OCI-LY7 (cell line): ENCODE results near the gene ARHGAP33. TPM values are rescaled to one million over a fixed set of nuclear protein-coding genes. Genes with fewer than 3 reads are reported as not detected.

Experiments
- BruUV-seq: library from RNA; stranded (reverse); fragments of 400-500 nt; replicated peaks from 2 replicates; lab custom pipeline; 2021; lab: Mats Ljungman, UMichigan
- CTCF ChIA-PET: fragments of 300-600 bp; sonication (Branson Sonifier 250); formaldehyde crosslinking; loops from one replicate; lab custom pipeline; 2022; ENCODE audit warnings: antibody characterized with exemption; ENCODE audit not compliant: unreplicated experiment; lab: Charles Lee
- POLR2A ChIA-PET: fragments of 300-600 bp; sonication (Branson Sonifier 250); formaldehyde crosslinking; loops from one replicate; lab custom pipeline; 2022; ENCODE audit warnings: antibody characterized with exemption; lab: Charles Lee
- DNase-seq: peaks from one replicate; pipeline ENCODE4 v3.0.0-alpha.2; 2015; ENCODE audit warnings: low spot score
- H2AFZ ChIP-seq: fragments of 200-600 bp; sonication (generic), shearing (Covaris generic); 2 replicates; pipeline ENCODE4 v1.6.1; 2014; ENCODE audit warnings: mild to moderate bottlenecking, antibody characterized with exemption, low read length, moderate library complexity
- H3K27ac ChIP-seq: fragments of 200-600 bp; sonication (generic); 2 replicates; pipeline ENCODE4 v1.5.1; 2014; ENCODE audit warnings: mixed run types, low read depth, mild to moderate bottlenecking, moderate library complexity, low read length, inconsistent platforms; ENCODE audit not compliant: poor library complexity, severe bottlenecking
- H3K36me3 ChIP-seq: fragments of 200-600 bp; sonication (generic); 2 replicates; pipeline ENCODE4 v1.6.1; 2014; ENCODE audit warnings: mild to moderate bottlenecking, antibody characterized with exemption, low read length, moderate library complexity, mixed read lengths; ENCODE audit not compliant: insufficient read depth
- H3K4me1 ChIP-seq: fragments of 200-600 bp; sonication (generic); 2 replicates; pipeline ENCODE4 v1.5.1; 2014; ENCODE audit warnings: mild to moderate bottlenecking, low read length; ENCODE audit not compliant: insufficient read depth, poor library complexity, severe bottlenecking
- H3K4me2 ChIP-seq: fragments of 200-600 bp; sonication (generic); 2 replicates; pipeline ENCODE4 v1.6.1; 2014; ENCODE audit warnings: mild to moderate bottlenecking, low read length
- H3K4me3 ChIP-seq: fragments of 200-600 bp; sonication (generic); 2 replicates; pipeline ENCODE4 v1.5.1; 2014; ENCODE audit warnings: mild to moderate bottlenecking, low read depth, low read length; ENCODE audit not compliant: poor library complexity, severe bottlenecking
- H3K79me2 ChIP-seq: fragments of 200-600 bp; sonication (generic); 2 replicates; pipeline ENCODE4 v1.6.1; 2016; ENCODE audit warnings: low read depth, mild to moderate bottlenecking, low read length, moderate library complexity, mixed read lengths; ENCODE audit not compliant: insufficient read depth
- H3K9me2 ChIP-seq: fragments of 200-600 bp; sonication (generic); 2 replicates; pipeline ENCODE4 v1.6.1; 2016; ENCODE audit warnings: mild to moderate bottlenecking, low read length, mixed read lengths; ENCODE audit not compliant: insufficient read depth
- H3K9me3 ChIP-seq: fragments of 200-600 bp; sonication (generic); 2 replicates; pipeline ENCODE4 v1.6.1; 2014; ENCODE audit warnings: mild to moderate bottlenecking, mixed run types, low read length, mixed read lengths
- H4K20me1 ChIP-seq: fragments of 200-600 bp; sonication (generic); 2 replicates; pipeline ENCODE4 v1.6.1; 2014; ENCODE audit warnings: mild to moderate bottlenecking, antibody characterized with exemption, low read length, moderate library complexity, mixed read lengths; ENCODE audit not compliant: insufficient read depth
- EZH2phosphoT487 ChIP-seq: fragments of 200-600 bp; sonication (generic); IDR thresholded peaks from 2 replicates; pipeline ENCODE4 v1.6.1; 2018; ENCODE audit warnings: low read depth, borderline replicate concordance, mild to moderate bottlenecking, mixed run types, antibody characterized with exemption, low read length, moderate library complexity, mixed read lengths
- intact Hi-C: fragments of 100-400 bp; cut with micrococcal nuclease; formaldehyde crosslinking; loops from one replicate; pipeline ENCODE4 v1.10.0; 2022; ENCODE audit not compliant: unreplicated experiment
- total RNA-seq, 2 experiments: library from RNA; depleted of rRNA in 1 of 2; stranded (reverse); fragments of >200 nt in 1 of 2; shearing (Covaris generic) in 1 of 2; gene quantifications; 2 replicates each; pipeline ENCODE4 v1.2.3, GENCODE V29; 2014 to 2022
- TF ChIP-seq, protein P1 (sequence below): fragments of 200-600 bp; sonication (generic); conservative IDR thresholded peaks from 2 replicates; pipeline ENCODE4 v1.5.1; 2014; ENCODE audit warnings: mild to moderate bottlenecking, antibody characterized with exemption, low read length, moderate library complexity, mixed read lengths

Gene ARHGAP33
- total RNA-seq, 2 experiments from 2014 or later, result 15.1 to 94.6 TPM

DNA sequence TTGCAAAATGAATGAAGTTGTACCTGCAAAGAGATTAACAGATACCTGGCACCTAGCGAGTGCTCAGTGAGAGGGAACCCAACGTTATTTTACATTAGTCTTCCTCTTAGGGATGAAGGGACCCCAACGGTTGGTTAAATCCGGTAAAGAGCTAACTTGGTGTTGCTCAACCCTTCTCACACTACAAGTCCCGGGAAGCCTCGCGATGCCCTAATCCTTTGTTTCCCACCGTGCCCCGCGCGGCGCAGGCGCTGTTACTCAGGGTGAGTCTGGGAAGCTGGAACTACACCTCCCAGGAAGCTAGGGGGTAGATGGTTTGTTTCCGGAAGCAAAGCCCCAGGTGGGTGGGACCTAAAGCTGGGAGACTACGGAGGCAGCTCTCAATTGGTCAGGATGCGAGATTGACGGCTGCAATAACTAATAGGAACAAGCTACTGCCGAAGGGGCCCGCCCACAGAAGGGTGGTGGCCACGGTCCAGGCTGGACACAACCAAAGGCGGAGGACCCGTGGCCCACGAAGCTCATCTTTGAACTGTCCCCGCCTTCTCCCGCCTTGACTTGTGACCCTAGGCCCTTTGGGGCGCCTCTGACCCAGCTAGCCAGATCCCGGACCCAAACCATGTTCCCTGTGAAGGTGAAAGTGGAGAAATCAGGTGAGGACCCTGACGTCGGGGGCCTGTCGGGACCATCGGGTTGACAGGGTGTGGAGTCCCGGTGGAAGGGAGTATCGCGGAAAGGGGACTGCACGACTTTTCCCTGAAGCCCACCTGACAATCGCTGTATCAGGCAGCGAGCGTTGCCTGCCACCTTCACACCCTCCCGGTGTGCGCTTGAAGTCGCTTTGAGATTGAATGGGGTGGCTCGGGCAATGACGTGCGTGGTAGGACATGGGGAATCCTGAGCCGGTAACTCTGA lies 27.0 kb upstream of the ARHGAP33 start, which contains the start of gene LIN37:
Gene LIN37, plus strand, starts transcription at position 471 of the 915 bp plus-strand sequence. Its CDS starts 149 bp downstream, at position 620.
- Histone ChIP-seq H4K20me1 (no peaks in the 10 kb centered on the region), H3K4me2 (peak within 1 kb of the TSS; percentile 86), H3K9me3 (no peaks in the 10 kb centered on the region), H3K36me3 (no peaks in the 10 kb centered on the region; the same call in 1 of the 2 replicates), H3K27ac (peak within 1 kb of the TSS; percentile 37), H3K4me3 (peak within 1 kb of the TSS; percentile 78), H3K4me1 (peaks cover 36% of the 10 kb centered on the region), H2AFZ (peak within 1 kb of the TSS; percentile 83; the same call in 1 of the 2 replicates), H3K79me2 (peaks cover 14% of the 10 kb centered on the region; the same call in 1 of the 2 replicates), H3K9me2 (no peaks in the 10 kb centered on the region)
- DNase-seq, result peak; percentile 99
- ChIA-PET POLR2A (interaction anchor here (0.6 to 1.6 kb wide), 7 partner anchors 23 to 305 kb away, joined by 3 to 6 read pairs (median 4); partner anchors contain the start of genes ALKBH6 and COX6B1), CTCF (interaction anchor here (0.5 kb wide), 1 partner anchor 482 kb away, joined by 8 read pairs; no protein-coding TSS in a partner anchor)
- intact Hi-C loops, result loop anchor here (1.0 to 10.0 kb wide), 3 partner anchors 9 to 1314 kb away; partner anchors contain the start of genes ARHGAP33 and HSPB6
- TF ChIP-seq EZH2phosphoT487, result no peak
- TF ChIP-seq, protein P1, sequence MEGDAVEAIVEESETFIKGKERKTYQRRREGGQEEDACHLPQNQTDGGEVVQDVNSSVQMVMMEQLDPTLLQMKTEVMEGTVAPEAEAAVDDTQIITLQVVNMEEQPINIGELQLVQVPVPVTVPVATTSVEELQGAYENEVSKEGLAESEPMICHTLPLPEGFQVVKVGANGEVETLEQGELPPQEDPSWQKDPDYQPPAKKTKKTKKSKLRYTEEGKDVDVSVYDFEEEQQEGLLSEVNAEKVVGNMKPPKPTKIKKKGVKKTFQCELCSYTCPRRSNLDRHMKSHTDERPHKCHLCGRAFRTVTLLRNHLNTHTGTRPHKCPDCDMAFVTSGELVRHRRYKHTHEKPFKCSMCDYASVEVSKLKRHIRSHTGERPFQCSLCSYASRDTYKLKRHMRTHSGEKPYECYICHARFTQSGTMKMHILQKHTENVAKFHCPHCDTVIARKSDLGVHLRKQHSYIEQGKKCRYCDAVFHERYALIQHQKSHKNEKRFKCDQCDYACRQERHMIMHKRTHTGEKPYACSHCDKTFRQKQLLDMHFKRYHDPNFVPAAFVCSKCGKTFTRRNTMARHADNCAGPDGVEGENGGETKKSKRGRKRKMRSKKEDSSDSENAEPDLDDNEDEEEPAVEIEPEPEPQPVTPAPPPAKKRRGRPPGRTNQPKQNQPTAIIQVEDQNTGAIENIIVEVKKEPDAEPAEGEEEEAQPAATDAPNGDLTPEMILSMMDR, result no peak
- no TSS peak for BruUV-seq

DNA sequence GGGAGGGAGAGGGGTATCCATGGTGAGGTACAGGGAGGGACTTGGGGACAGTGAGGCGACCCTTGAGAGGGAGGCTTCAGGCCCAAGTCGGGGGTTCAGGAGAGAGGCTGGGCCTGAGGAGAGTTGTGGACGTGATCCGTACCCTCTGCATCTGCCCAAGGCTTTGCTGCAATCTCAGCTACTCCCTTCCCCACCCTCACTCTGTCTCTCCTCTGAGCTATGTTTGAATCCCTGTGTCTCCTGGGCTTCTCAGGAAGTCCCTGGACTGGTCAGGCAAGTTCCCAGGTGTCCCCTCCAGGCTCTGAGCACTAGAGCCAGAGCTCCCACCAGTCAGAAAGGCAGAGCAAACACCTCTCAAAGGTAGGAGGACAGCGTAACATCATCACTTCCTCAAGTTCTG lies 25.2 kb upstream of the ARHGAP33 start:
- no peak for DNase-seq
- H3K9me3 ChIP-seq, result no peaks in the 10 kb centered on the region
- no peak overlapping the region for H3K4me3 ChIP-seq
- H3K4me1 ChIP-seq, result peaks cover 25% of the 10 kb centered on the region
- no peak overlapping the region for H2AFZ ChIP-seq
- no peaks in the 10 kb centered on the region for H3K9me2 ChIP-seq
- H4K20me1 ChIP-seq, result no peaks in the 10 kb centered on the region
- no peaks in the 10 kb centered on the region; the same call in 1 of the 2 replicates for H3K36me3 ChIP-seq
- H3K27ac ChIP-seq, result no peak overlapping the region
- intact Hi-C loops, result no loop called here
- H3K79me2 ChIP-seq, result peaks cover 14% of the 10 kb centered on the region; the same call in 1 of the 2 replicates
- POLR2A ChIA-PET, result no interaction called here
- H3K4me2 ChIP-seq, result no peak overlapping the region
- TF ChIP-seq, protein P1, result no peak
- no peak for TF ChIP-seq EZH2phosphoT487
- BruUV-seq, result no TSS peak
- CTCF ChIA-PET, result no interaction called here
